IPS DF 19.7 (cell line): ENCODE results near the gene APPL1.
"Not testable (repeated sequence)": the region's sequence is repeated elsewhere in the genome, so short reads cannot be mapped to it uniquely, and the experiment has no call there.

Experiments used
- DNase-seq: peaks from one replicate; pipeline ENCODE4 v3.0.0-alpha.2; 2013; ENCODE audit warnings: low read depth, low spot score

APPL1 gene

DNA sequence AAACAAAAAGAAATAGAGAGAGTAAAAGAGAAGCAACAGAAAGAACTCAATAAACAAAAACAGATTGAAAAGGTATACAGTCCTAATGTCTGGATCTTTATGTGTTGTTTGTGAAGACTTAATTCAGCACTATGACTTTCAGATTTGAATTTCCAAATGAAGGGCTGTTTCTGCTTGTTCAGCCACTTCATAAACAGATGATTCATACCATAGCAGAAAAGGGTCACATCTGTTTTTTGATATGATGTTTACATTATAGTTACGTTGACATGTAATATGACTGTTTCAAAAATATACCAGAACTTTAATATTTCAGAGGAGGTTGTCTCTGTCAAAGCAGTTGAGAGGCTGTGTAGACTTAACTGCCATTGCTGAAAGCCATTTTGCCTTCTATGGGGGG, 40.9 kb downstream of the APPL1 start:
- no peak for DNase-seq

DNA sequence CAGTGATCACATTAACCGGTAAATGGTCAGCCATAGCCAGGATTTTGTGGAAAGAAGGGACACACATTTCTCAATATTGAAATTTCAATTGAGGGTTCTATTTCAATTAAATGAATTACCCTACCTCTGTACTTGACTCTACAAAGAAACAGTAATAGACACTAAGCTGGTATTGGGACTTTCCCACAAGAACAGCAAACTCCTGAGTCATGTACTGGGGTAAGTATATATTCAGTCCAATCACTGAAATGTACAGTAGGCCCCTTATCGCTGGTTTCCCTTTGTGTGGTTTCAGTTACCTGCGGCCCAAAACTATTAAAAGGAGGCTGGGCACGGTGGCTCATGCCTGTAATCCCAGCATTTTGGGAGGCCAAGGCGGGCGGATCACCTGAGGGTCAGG, 47.3 kb downstream of the APPL1 start:
- DNase-seq = no peak

DNA sequence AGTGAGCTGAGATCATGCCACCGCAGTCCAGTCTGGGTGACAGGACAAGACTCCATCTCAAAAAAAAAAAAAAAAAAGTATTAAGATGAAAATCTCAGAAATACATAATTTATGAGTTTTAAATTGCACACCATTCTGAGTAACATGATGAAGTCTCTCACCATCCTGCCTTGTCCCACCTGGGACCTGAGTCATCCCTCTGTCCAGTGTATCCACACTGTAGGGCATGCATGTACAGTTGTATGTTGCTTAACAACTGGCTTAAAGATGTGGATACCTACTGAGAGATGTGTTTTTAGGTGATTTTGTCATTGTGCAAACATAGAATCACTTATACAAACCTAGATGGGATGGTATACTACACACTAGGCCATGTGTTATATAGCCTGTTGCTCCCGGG, 47.9 kb downstream of the APPL1 start:
- no peak for DNase-seq

DNA sequence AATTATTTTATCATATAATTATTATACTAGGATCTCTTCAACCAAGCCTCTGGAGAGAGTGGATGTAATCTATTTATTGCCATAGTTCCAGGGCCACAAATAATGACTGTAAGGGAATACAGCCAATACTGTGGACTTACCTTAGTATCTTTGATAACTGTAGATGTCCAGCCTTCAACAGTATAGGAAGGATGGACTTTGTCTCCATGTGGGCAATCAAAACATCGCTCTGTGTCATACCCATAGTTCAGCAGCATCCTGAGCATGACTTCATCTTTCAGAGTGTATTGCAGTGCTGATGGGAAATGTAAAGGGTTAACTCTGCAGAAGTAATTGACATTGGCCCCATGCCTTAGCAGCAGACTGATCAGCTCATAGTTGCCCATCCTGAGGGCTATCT, 50.7 kb downstream of the APPL1 start:
- no peak for DNase-seq

DNA sequence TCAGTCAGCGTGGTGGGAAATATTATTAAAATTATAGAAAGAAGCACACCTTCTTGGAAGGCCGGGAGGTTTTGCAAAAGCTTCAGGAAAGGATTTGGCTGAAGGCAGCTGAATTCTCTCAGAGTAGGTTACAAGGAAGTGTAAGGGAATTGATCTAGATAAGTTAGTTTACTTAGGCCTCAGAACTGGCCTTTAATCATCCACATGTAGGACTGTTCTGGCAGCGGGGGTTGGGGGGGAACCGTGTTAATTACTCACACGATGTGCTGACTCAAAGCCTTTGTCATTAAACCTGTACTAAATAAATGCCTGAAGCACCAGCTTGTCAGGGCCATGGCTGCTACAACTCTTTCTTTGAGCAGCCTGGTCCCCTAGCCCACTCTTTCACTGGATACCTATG, 52.2 kb downstream of the APPL1 start:
- DNase-seq = no peak

DNA sequence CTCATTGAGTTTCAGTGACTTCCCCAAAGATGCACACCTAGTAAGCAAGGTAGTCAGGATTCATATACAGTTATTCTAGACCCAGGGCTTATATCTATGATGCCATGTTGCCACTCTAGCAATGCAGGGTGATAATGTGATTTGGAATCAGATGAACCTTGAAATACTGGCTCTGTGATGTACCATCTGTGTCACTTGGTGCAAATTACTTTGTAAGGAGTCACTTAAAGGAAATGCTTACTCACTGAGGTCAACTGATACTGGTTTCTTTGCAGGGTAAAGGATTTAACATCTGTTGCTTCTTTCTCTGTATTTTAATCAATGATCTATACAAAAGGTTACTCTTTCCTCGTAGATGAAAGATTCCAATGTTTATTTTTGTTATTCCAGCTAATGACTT, 54.2 kb downstream of the APPL1 start:
- no peak for DNase-seq

DNA sequence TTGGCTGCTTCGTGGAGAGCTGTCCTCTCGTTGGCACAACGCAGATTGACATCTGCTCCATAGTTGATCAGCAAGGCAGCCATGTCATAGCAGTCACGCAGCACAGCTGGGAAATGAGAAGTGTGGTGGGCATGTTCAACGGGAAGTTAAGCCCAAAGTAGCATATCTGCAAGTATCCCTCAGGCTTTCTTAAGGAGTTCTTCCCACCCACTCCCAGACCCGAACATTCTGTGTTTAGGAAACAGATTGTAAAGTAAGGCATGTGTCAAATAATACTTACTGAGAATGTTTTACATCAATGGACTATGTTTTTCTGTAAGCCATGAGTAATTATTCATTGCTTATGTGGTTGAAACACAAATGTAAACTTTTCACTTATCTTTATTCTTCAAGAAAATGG, 55.8 kb downstream of the APPL1 start:
- DNase-seq = no peak

DNA sequence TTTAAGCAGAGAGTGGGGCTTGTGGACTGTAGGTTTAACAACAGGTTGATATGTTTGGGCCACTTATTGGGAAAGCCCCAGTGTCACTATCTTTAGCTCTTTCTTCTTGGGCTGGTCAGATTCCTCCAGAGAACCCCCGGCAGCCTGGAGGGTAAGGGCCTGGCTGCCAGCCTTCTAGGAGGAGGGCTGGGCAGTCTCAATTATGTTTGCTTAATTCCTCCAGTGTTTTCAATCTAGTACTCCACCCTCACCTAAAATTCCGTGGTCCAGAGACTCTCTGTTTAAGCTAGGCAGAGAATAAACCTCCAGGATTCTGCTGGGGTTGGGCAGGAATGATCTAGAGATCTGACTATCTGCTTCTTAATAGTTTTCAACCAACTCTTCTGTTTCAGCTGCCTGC, 59.7 kb downstream of the APPL1 start:
- no peak for DNase-seq

DNA sequence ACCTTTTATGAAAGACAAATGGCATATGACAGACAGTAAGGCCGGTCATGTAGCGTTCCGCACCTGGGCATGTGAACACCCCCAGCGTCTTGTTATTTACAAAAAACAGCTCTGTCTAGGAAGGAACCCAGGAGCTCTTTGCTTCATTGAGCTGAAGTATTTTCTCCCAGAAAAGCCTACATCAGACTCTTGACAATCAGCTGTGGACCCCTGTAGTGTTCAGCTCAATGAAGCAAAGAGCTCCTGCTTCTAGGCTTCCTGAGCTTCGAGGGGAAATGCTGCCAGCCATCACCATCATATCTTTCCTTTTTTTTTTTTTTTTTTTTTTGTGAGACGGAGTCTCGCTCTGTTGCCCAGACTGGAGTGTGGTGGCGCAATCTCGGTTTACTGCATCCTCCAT, 60.9 kb downstream of the APPL1 start:
- no peak for DNase-seq

DNA sequence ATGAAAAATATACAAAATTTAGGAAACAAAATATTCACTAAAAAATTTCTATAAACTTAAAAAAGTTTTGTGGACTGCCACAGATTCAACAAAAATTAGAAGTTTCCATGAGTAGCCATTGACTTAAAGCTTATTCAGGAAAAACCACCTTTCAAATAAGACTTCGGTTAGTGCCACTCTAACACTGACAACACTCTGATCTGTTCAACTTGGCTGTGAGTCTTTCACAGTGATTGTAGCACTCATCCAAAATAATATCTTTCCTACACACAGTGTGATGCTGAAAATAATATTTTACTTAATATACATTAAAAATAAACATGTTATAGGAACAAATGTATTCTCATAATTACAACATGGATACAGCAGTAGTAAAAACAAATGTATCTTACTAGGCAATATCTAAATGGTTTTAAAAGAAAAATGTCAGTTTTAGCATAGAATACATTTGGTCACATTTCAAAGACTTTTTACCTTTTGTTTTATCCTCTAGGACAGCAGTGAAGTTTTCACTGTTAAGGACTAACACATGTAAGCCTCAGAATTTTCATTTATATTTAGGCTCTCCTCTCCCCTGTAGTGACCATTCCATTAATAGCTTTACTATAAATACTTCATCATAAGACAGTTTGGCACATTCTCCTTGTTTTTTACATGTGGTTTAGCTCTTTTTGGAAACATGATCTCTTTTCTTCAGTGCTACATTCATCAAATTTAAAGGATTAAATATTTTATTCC, 64.8 kb downstream of the APPL1 start, which contains the start of gene ASB14:
ASB14 (minus strand) TSS at position 527 of the 738 bp plus-strand sequence. CDS start 652 bp downstream, outside the sequence.
- DNase-seq = no peak

DNA sequence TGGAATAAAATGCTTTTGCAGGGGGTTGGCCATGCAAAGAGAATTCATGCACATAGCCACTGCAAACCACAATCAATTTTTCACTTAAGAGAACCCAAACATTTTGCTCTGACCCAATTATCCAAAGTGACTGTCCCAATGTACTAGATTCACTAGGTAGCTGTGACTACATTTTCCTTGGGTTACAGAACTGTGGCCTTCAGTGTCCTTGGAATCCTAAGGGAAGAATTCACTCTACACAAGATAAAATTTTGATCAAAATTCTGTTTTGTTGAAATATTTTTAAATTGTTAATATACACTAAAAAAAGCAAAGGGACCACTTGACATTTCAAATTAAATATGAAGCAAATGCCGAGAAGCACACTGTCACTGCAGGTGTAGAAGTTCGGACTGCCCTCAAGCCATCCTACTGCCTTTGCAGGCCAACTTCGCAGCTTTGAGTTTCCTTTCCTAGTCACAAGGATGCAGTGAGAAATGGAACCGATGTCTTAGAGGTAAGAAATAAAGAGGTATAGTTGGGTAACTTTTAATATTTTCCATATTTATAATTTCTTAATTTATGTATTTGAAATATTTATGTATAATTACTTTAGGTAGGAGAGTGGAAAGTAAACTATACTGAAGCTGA, 65.5 kb downstream of the APPL1 start:
- no peak for DNase-seq

DNA sequence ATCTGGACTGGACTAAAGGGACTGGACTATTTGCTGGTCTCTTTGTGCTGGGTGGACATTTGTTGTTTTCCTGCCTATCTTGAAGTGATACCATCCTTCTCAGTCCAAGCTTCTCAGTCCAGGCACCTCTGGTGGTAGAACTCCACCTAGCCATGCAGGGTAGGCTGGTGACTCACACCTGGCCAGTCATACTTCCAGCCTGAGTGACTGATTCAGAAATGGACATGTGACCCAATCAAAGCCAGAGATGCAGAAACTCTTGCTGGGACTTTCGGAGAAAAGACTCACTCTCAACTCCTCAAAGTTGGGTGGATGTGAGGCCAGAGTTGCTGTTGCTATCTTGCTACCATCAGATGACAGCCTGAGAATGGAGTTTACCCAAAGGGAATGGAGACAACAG, 70.5 kb downstream of the APPL1 start:
- DNase-seq = no peak

DNA sequence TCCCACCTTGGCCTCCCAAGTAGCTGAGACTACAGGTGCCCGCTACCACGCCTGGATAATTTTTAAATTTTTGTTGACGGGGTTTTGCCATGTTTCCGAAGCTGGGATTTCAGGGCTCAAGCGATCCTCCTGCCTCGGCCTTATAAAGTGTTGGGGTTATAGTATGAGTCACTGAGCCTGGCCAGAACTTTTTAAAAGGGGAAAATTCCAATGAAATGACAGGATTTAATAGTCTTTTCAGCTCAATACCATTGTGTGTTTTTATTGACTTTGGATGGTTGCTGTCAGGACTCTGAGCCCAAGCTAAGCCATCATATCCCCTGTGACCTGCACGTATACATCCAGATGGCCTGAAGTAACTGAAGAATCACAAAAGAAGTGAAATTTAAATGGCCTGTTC, 76.0 kb downstream of the APPL1 start:
- DNase-seq = not testable (repeated sequence)

DNA sequence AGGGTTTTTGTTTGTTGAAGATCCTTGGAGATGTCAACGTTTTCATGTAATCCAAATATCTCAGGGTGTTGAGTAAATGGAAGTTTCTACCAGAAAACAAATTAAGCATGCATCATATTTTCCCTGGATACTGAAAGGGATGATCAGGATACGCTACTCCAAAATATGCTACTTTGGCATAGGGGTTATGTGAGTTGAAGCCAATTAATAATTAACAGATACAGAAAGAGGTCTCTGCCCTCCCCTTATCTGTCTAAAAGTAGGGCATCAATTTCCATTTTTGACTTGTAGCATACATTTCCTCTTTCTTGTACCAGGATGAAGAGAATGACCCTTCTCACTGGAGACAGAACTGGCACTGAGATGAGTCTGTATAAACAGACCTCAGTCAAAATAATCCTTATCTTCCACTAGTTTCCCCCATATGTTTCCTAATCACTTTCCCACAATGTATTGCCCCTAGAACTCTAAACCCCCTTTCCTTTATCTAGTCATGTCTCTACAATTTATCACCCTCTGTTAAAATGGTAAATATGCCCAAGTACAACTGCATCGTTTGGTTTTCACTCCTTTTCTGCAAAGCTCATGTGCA, 82.3 kb downstream of the APPL1 start:
- DNase-seq = no peak

DNA sequence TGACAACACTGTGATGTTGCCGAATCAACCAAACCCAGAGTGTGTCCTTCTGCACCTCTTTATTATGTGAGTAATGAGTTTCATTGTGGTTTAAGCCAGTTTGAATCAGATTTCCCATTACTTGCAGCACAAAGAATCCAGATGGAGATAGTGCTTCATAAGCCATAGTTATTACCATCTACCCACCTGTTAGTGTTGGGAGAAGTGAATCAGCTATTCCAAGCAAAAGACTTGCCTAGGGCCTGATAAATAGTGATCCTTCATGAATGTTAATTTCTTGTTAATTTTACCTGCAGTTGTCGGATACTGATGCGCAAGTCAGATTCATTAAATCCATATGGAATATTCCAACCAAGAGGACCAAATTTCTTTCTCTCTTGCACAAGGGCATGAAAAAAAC, 86.7 kb downstream of the APPL1 start:
- DNase-seq = no peak
